ENCODE measurements around the gene KRT6A.

KRT6A gene

GRCh38 chr12:52524898-52525591, 32.0 kb upstream of the KRT6A start:
- DNase-seq (ENCODE audit: low spot score) = no peak

GRCh38 chr12:52524241-52524897, 31.3 kb upstream of the KRT6A start:
- no peak for DNase-seq (ENCODE audit: low spot score)

- DNase-seq (ENCODE audit: low spot score) = no peak
Observed at GRCh38 chr12:52523824-52524223, 30.8 kb upstream of the KRT6A start.

GRCh38 chr12:52522346-52523011, 29.4 kb upstream of the KRT6A start:
- no peak for DNase-seq (ENCODE audit: low spot score)

- DNase-seq (ENCODE audit: low spot score) = no peak
Observed at GRCh38 chr12:52521568-52522266, 28.7 kb upstream of the KRT6A start.

GRCh38 chr12:52521175-52521567, 28.1 kb upstream of the KRT6A start:
- no peak for DNase-seq (ENCODE audit: low spot score)

- no peak for DNase-seq (ENCODE audit: low spot score)
Observed at GRCh38 chr12:52519826-52520662, 27.0 kb upstream of the KRT6A start, which contains the start of gene KRT5. TSS of gene KRT5 (minus strand) at chr12:52520394. CDS start at chr12:52520296, 98 bp downstream.

GRCh38 chr12:52519387-52519703, 26.3 kb upstream of the KRT6A start:
- no peak for DNase-seq (ENCODE audit: low spot score)

GRCh38 chr12:52518574-52519386, 25.7 kb upstream of the KRT6A start:
- no peak for DNase-seq (ENCODE audit: low spot score)

- DNase-seq (ENCODE audit: low spot score) = no peak
Observed at GRCh38 chr12:52517888-52518287, 24.8 kb upstream of the KRT6A start.

GRCh38 chr12:52517005-52517835, 24.2 kb upstream of the KRT6A start:
- DNase-seq (ENCODE audit: low spot score) = no peak

GRCh38 chr12:52515927-52516831, 23.1 kb upstream of the KRT6A start:
- DNase-seq (ENCODE audit: low spot score) = no peak

GRCh38 chr12:52515319-52515646, 22.2 kb upstream of the KRT6A start:
- DNase-seq (ENCODE audit: low spot score) = no peak

GRCh38 chr12:52514471-52515318, 21.6 kb upstream of the KRT6A start:
- no peak for DNase-seq (ENCODE audit: low spot score)

GRCh38 chr12:52513736-52514135, 20.7 kb upstream of the KRT6A start:
- no peak for DNase-seq (ENCODE audit: low spot score)

GRCh38 chr12:52508211-52508610, 15.2 kb upstream of the KRT6A start:
- no peak for DNase-seq (ENCODE audit: low spot score)

GRCh38 chr12:52506858-52507715, 14.0 kb upstream of the KRT6A start:
- peak; percentile 26 for DNase-seq (ENCODE audit: low spot score)

Data from CD4-positive, alpha-beta T cell treated with Interleukin-2 at 100 ng/mL for 4 hours (primary cell).